A549 (cell line): ENCODE data around the gene KLHL35.

ENCODE experiments used
- ELK1 ChIP-seq: fragments of 150-350 bp; IDR thresholded peaks from 2 replicates; pipeline ENCODE4 v1.6.1; 2014; ENCODE audit warnings: low read depth, mild to moderate bottlenecking, low read length
- POLR2A ChIP-seq: IDR thresholded peaks from 2 replicates; pipeline ENCODE4 v1.6.1; 2012; ENCODE audit warnings: mild to moderate bottlenecking, low read length
- RCOR1 ChIP-seq: fragments of 150-350 bp; IDR thresholded peaks from 2 replicates; pipeline ENCODE4 v1.6.1; 2014; ENCODE audit warnings: antibody characterized with exemption, low read length, low read depth
- SMC3 ChIP-seq: fragments of >200 bp; sonication (Bioruptor Twin); formaldehyde crosslinking; IDR thresholded peaks from 3 replicates; pipeline ENCODE4 v1.6.1; 2018; ENCODE audit warnings: inconsistent platforms
- USF2 ChIP-seq: fragments of 450-650 bp; IDR thresholded peaks from 2 replicates; pipeline ENCODE4 v1.6.1; 2014; ENCODE audit warnings: antibody characterized with exemption
- TF ChIP-seq, protein P1 (sequence below): fragments of >200 bp; sonication (Bioruptor Twin); formaldehyde crosslinking; IDR thresholded peaks from 3 replicates; pipeline ENCODE4 v1.5.1; 2016

- TF ChIP-seq, protein P1, sequence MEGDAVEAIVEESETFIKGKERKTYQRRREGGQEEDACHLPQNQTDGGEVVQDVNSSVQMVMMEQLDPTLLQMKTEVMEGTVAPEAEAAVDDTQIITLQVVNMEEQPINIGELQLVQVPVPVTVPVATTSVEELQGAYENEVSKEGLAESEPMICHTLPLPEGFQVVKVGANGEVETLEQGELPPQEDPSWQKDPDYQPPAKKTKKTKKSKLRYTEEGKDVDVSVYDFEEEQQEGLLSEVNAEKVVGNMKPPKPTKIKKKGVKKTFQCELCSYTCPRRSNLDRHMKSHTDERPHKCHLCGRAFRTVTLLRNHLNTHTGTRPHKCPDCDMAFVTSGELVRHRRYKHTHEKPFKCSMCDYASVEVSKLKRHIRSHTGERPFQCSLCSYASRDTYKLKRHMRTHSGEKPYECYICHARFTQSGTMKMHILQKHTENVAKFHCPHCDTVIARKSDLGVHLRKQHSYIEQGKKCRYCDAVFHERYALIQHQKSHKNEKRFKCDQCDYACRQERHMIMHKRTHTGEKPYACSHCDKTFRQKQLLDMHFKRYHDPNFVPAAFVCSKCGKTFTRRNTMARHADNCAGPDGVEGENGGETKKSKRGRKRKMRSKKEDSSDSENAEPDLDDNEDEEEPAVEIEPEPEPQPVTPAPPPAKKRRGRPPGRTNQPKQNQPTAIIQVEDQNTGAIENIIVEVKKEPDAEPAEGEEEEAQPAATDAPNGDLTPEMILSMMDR: no peak
- no peak for TF ChIP-seq ELK1
- TF ChIP-seq RCOR1: no peak
- TF ChIP-seq USF2: no peak
- no peak for TF ChIP-seq SMC3
- TF ChIP-seq POLR2A: no peak
Measured at GRCh38 chr11:75389276-75389605, 43.8 kb downstream of the KLHL35 start.
